H1 (cell line): ENCODE data around the gene GALNT5. TPM values are rescaled to one million over a fixed set of nuclear protein-coding genes. Genes with fewer than 3 reads are reported as not detected.

Experiments used
- CTCF ChIA-PET: fragments of 300-600 bp; sonication (Branson Sonifier 250); formaldehyde crosslinking; loops from one replicate; lab custom pipeline; 2021; ENCODE audit not compliant: partially characterized antibody; lab: Charles Lee
- POLR2A ChIA-PET: fragments of 300-600 bp; sonication (Branson Sonifier 250); formaldehyde crosslinking; loops from one replicate; lab custom pipeline; 2021; ENCODE audit warnings: inconsistent platforms; ENCODE audit not compliant: partially characterized antibody; lab: Charles Lee
- DNase-seq, 2 experiments: peaks; one replicate each; pipeline versions ENCODE4 v3.0.0 to v3.0.0-alpha.2; 2010 to 2022; ENCODE audit warnings: low spot score in 2 of 2, low read depth in 1 of 2, mixed read lengths in 1 of 2
- FAIRE-seq: peaks from 2 replicates; lab custom pipeline; 2011; peaks lifted over from hg19 to GRCh38; lab: Jason Lieb, UNC
- H2AFZ ChIP-seq: 2 replicates; pipeline ENCODE4 v1.8.1; 2012; ENCODE audit warnings: low read length, inconsistent platforms
- H2AK5ac ChIP-seq: 2 replicates; pipeline ENCODE4 v1.6.1; 2013; ENCODE audit warnings: low read depth, low read length
- H2BK120ac ChIP-seq: replicated peaks from 2 replicates; pipeline ENCODE3; 2013; ENCODE audit warnings: low read depth, low read length, inconsistent platforms
- H2BK12ac ChIP-seq: 2 replicates; pipeline ENCODE4 v1.6.1; 2013; ENCODE audit warnings: low read depth, low read length
- H2BK15ac ChIP-seq: 2 replicates; pipeline ENCODE4 v1.6.1; 2013; ENCODE audit warnings: low read length
- H2BK20ac ChIP-seq: 2 replicates; pipeline ENCODE4 v1.6.1; 2013; ENCODE audit warnings: low read length
- H2BK5ac ChIP-seq: 2 replicates; pipeline ENCODE4 v1.6.1; 2013; ENCODE audit warnings: low read depth, low read length
- H3K14ac ChIP-seq: 2 replicates; pipeline ENCODE4 v1.6.1; 2013; ENCODE audit warnings: inconsistent platforms; ENCODE audit not compliant: insufficient read length
- H3K18ac ChIP-seq: 2 replicates; pipeline ENCODE4 v1.6.1; 2013; ENCODE audit warnings: low read length; ENCODE audit errors: extremely low read depth
- H3K23ac ChIP-seq: 2 replicates; pipeline ENCODE4 v1.6.1; 2013; ENCODE audit warnings: inconsistent platforms; ENCODE audit not compliant: insufficient read length
- H3K23me2 ChIP-seq: 2 replicates; pipeline ENCODE4 v1.6.1; 2013; ENCODE audit warnings: low read depth, low read length
- H3K27ac ChIP-seq: 2 replicates; pipeline ENCODE4 v1.6.1; 2011; ENCODE audit warnings: low read depth, low read length, inconsistent platforms
- H3K27me3 ChIP-seq, 4 experiments: replicated peaks in 1 of 4; 1 replicate in 1 of 4; 2 replicates in 3 of 4; pipeline versions ENCODE4 v1.6.1 to v1.8.1; 2011 to 2013; ENCODE audit warnings: low read length in 3 of 4, mild to moderate bottlenecking in 3 of 4, inconsistent platforms in 2 of 4, mixed read lengths in 2 of 4, moderate library complexity in 1 of 4; ENCODE audit not compliant: control insufficient read depth in 3 of 4, insufficient read depth in 3 of 4; ENCODE audit errors: extremely low read depth in 1 of 4
- H3K36me3 ChIP-seq, 4 experiments: 2 replicates each; pipeline versions ENCODE4 v1.6.1 to v1.8.1; 2011 to 2013; ENCODE audit warnings: mild to moderate bottlenecking in 4 of 4, low read length in 3 of 4, moderate library complexity in 2 of 4, control low read depth in 1 of 4, inconsistent platforms in 1 of 4; ENCODE audit not compliant: insufficient read depth in 4 of 4, control insufficient read depth in 2 of 4
- H3K4ac ChIP-seq: replicated peaks from 2 replicates; pipeline ENCODE3; 2013; ENCODE audit warnings: low read length, low read depth, mixed read lengths, inconsistent platforms; ENCODE audit not compliant: insufficient read length
- H3K4me1 ChIP-seq, 4 experiments: replicated peaks in 1 of 4; 1 replicate in 1 of 4; 2 replicates in 3 of 4; pipeline versions ENCODE4 v1.6.1 to v1.8.1; 2011 to 2013; ENCODE audit warnings: low read length in 3 of 4, inconsistent platforms in 2 of 4, mixed read lengths in 1 of 4; ENCODE audit not compliant: insufficient read depth in 4 of 4, control insufficient read depth in 3 of 4
- H3K4me2 ChIP-seq, 2 experiments: 2 replicates each; pipeline versions ENCODE4 v1.6.1 to v1.8.1; 2011 to 2013; ENCODE audit warnings: low read depth in 2 of 2, low read length in 2 of 2, control low read depth in 1 of 2, inconsistent platforms in 1 of 2, mild to moderate bottlenecking in 1 of 2; ENCODE audit not compliant: insufficient read depth in 1 of 2
- H3K4me3 ChIP-seq, 4 experiments: fragments of 200-600, 300-600 bp in 1 of 4; sonication (generic), shearing (Covaris generic), sonication (Bioruptor Twin) in 1 of 4; 2 replicates each; pipeline versions ENCODE4 v1.5.1 to v1.8.1; 2011 to 2016; ENCODE audit warnings: low read length in 4 of 4, low read depth in 3 of 4, control low read depth in 2 of 4, inconsistent platforms in 2 of 4, mild to moderate bottlenecking in 2 of 4, mixed read lengths in 1 of 4, moderate library complexity in 1 of 4; ENCODE audit not compliant: insufficient read depth in 2 of 4; ENCODE audit errors: extremely low read depth in 1 of 4
- H3K56ac ChIP-seq: replicated peaks from 2 replicates; pipeline ENCODE3; 2013; ENCODE audit warnings: low read depth, mild to moderate bottlenecking, mixed read lengths, low read length, inconsistent platforms; ENCODE audit not compliant: insufficient read length
- H3K79me1 ChIP-seq: 2 replicates; pipeline ENCODE4 v1.6.1; 2013; ENCODE audit warnings: low read depth, low read length, control low read depth
- H3K79me2 ChIP-seq, 2 experiments: 2 replicates each; pipeline versions ENCODE4 v1.6.1 to v1.8.1; 2012 to 2013; ENCODE audit warnings: low read length in 2 of 2, mild to moderate bottlenecking in 2 of 2, inconsistent platforms in 1 of 2; ENCODE audit not compliant: insufficient read depth in 2 of 2, control insufficient read depth in 1 of 2
- H3K9ac ChIP-seq, 4 experiments: replicated peaks in 1 of 4; 1 replicate in 1 of 4; 2 replicates in 3 of 4; pipeline versions ENCODE4 v1.6.1 to v1.8.1; 2011 to 2013; ENCODE audit warnings: low read depth in 3 of 4, low read length in 3 of 4, control low read depth in 2 of 4, mild to moderate bottlenecking in 2 of 4, moderate library complexity in 2 of 4, inconsistent platforms in 1 of 4; ENCODE audit errors: extremely low read depth in 1 of 4
- H3K9me3 ChIP-seq, 2 experiments: 2 replicates each; pipeline versions ENCODE4 v1.6.1 to v1.8.1; 2012 to 2013; ENCODE audit warnings: mild to moderate bottlenecking in 2 of 2, moderate library complexity in 2 of 2, control low read depth in 1 of 2, inconsistent platforms in 1 of 2, low read depth in 1 of 2, low read length in 1 of 2, mixed read lengths in 1 of 2; ENCODE audit not compliant: insufficient read depth in 2 of 2
- H4K20me1 ChIP-seq, 2 experiments: replicated peaks in 1 of 2; 2 replicates each; pipeline versions ENCODE3 to v1.8.1; 2011 to 2013; ENCODE audit warnings: inconsistent platforms in 2 of 2, low read length in 2 of 2, mild to moderate bottlenecking in 1 of 2; ENCODE audit not compliant: insufficient read depth in 2 of 2, control insufficient read depth in 1 of 2
- H4K5ac ChIP-seq: 2 replicates; pipeline ENCODE4 v1.6.1; 2013; ENCODE audit warnings: low read length, low read depth, mixed read lengths, inconsistent platforms; ENCODE audit not compliant: insufficient read length
- H4K8ac ChIP-seq: 2 replicates; pipeline ENCODE4 v1.8.0; 2013; ENCODE audit warnings: mild to moderate bottlenecking, moderate library complexity, low read length, inconsistent platforms; ENCODE audit not compliant: insufficient read depth; ENCODE audit errors: extremely low read depth
- H4K91ac ChIP-seq: replicated peaks from 2 replicates; pipeline ENCODE3; 2013; ENCODE audit warnings: low read length, mixed read lengths, inconsistent platforms; ENCODE audit not compliant: insufficient read length
- ASH2L ChIP-seq: fragments of 200-600, 300-600 bp; sonication (generic); IDR thresholded peaks from one replicate; pipeline ENCODE4 v1.7.1; 2017; ENCODE audit warnings: low read length
- BACH1 ChIP-seq: IDR thresholded peaks from 2 replicates; pipeline ENCODE4 v1.6.1; 2012; ENCODE audit warnings: low read length, improper control_type of control experiment
- RNF2 ChIP-seq: fragments of 200-900, 300-1000 bp; sonication (generic); IDR thresholded peaks from 2 replicates; pipeline ENCODE4 v1.7.1; 2016; ENCODE audit warnings: borderline replicate concordance, low read depth, mild to moderate bottlenecking, antibody characterized with exemption, low read length; ENCODE audit not compliant: poor library complexity, severe bottlenecking; ENCODE audit errors: missing control alignments
- SP1 ChIP-seq: IDR thresholded peaks from 2 replicates; pipeline ENCODE4 v1.6.1; 2011; ENCODE audit warnings: low read depth, low read length
- TCF12 ChIP-seq: IDR thresholded peaks from 2 replicates; pipeline ENCODE4 v1.6.1; 2011; ENCODE audit warnings: low read depth, mild to moderate bottlenecking, low read length
- TEAD4 ChIP-seq: IDR thresholded peaks from 2 replicates; pipeline ENCODE4 v1.6.1; 2012; ENCODE audit warnings: low read depth, low read length, inconsistent platforms, mixed read lengths
- WGBS, 2 experiments: shearing (Covaris generic) in 1 of 2; methylation state at CpG; one replicate each; pipeline versions ENCODE4 v1.1.6 to v1.1.7; 2013 to 2015; ENCODE audit warnings: low lambda C conversion rate in 2 of 2, mixed read lengths in 2 of 2, inconsistent platforms in 1 of 2, low coverage in 1 of 2, missing lambda C conversion rate in 1 of 2; ENCODE audit not compliant: insufficient replicate concordance in 2 of 2, insufficient coverage in 1 of 2, insufficient read length in 1 of 2; ENCODE audit errors: extremely low coverage in 1 of 2, missing lambda C conversion rate in 1 of 2; 5-methylcytosine and 5-hydroxymethylcytosine counted together
- polyA plus RNA-seq, 7 experiments: library from polyadenylated mRNA; depleted of rRNA in 3 of 7; stranded (reverse) in 5 of 7; unstranded in 2 of 7; fragments of >200 nt in 5 of 7; fragments of 200-250 nt in 2 of 7; gene quantifications; 1 replicate in 5 of 7; 2 replicates in 1 of 7; 4 replicates in 1 of 7; pipeline versions ENCODE4 v1.2.1 to v1.2.3, GENCODE V29; 2011 to 2013; ENCODE audit warnings: missing spikeins in 2 of 7, mixed read lengths in 2 of 7
- total RNA-seq: library from RNA; stranded (reverse); fragmentation: NEBNext Ultra II Directional; extraction: Animal tissue kit (Norgen Biotek cat#: 25700); gene quantifications from 2 replicates; pipeline ENCODE4 v1.2.1, GENCODE V29; 2021
- TF ChIP-seq, protein P1 (sequence below): IDR thresholded peaks from 2 replicates; pipeline ENCODE4 v1.6.1; 2011; ENCODE audit warnings: low read depth, mild to moderate bottlenecking, low read length; ENCODE audit not compliant: insufficient read depth
- TF ChIP-seq, protein P2 (sequence below): IDR thresholded peaks from 2 replicates; pipeline ENCODE4 v1.6.1; 2011; ENCODE audit warnings: low read length, improper control_type of control experiment

The GALNT5 gene
- total and polyA plus RNA-seq, 2 of the 8 experiments (the other 6 are each of a cell fraction or from before 2014, with no cell fraction given), result 0.02 to 0.06 TPM

DNA sequence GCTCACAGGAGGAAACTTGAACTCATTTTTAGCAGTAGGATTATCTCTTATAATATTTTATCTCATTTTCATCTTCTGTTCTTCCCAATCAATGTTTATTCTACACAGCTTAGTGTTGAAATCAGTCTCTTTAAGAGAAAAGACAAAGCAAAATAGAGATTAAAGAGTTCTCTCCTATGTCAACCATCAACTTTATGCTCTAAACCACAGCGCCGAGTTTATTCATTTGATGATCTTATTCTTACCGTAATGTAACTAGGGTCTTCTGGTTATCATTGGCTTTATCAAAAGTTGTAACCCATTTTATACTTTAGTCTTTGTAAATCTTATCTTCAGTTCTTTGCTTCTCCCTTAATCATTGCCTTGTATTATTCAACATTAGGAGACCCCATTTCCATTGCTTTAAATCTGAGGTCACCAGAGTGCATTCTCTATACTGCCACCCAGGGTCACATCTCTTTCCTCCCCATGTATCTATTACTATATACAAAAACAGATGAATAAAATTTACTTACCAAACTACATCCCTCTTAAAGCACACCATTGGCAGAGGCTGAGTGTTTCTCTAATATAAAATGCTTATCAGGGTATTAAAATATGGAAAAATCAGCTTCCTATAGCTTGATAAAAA lies 90.9 kb downstream of the GALNT5 start:
- Histone ChIP-seq H3K4me2 (no peak overlapping the region), H4K20me1 (no peaks in the 10 kb centered on the region), H3K79me1 (no peaks in the 10 kb centered on the region), H3K9me3 (peaks cover 12 to 21% of the 10 kb centered on the region in 2 experiments; a peak in 3 of 4 replicates), H4K8ac (no peak overlapping the region), H2BK20ac (no peak overlapping the region), H3K14ac (no peak overlapping the region), H4K5ac (no peak overlapping the region), H2BK120ac (no peak overlapping the region), H3K23me2 (no peaks in the 10 kb centered on the region), H2BK5ac (no peak overlapping the region), H3K4me3 (no peak overlapping the region), H3K27me3 (no peaks in the 10 kb centered on the region), H2AFZ (no peak overlapping the region), H3K23ac (no peak overlapping the region), H3K9ac (no peak overlapping the region), H2AK5ac (no peak overlapping the region), H3K56ac (no peak overlapping the region), H3K36me3 (no peaks in the 10 kb centered on the region), H4K91ac (no peak overlapping the region), H3K4me1 (peaks cover 0 to 10% (median 0%) of the 10 kb centered on the region in 4 experiments; a peak in 2 of 7 replicates), H2BK15ac (no peak overlapping the region), H3K4ac (no peak overlapping the region), H3K27ac (no peak overlapping the region), H3K79me2 (no peaks in the 10 kb centered on the region), H2BK12ac (no peak overlapping the region), H3K18ac (no peak overlapping the region)
- TF ChIP-seq BACH1, result no peak
- no peak for TF ChIP-seq TCF12
- TF ChIP-seq, protein P1, sequence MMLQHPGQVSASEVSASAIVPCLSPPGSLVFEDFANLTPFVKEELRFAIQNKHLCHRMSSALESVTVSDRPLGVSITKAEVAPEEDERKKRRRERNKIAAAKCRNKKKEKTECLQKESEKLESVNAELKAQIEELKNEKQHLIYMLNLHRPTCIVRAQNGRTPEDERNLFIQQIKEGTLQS, result no peak
- no peak for TF ChIP-seq RNF2
- TF ChIP-seq SP1, result no peak
- TF ChIP-seq, protein P2, sequence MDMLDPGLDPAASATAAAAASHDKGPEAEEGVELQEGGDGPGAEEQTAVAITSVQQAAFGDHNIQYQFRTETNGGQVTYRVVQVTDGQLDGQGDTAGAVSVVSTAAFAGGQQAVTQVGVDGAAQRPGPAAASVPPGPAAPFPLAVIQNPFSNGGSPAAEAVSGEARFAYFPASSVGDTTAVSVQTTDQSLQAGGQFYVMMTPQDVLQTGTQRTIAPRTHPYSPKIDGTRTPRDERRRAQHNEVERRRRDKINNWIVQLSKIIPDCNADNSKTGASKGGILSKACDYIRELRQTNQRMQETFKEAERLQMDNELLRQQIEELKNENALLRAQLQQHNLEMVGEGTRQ, result no peak
- TF ChIP-seq TEAD4, result no peak
- TF ChIP-seq ASH2L, result no peak
- no peak for DNase-seq
- ChIA-PET POLR2A (no interaction called here), CTCF (interaction anchor here (3.3 to 4.7 kb wide), 3 partner anchors 12 to 21 kb away, joined by 20 to 54 read pairs (median 47); partner anchors contain the start of gene ERMN)
- FAIRE-seq, result no peak
- WGBS, 2 experiments, result 95% methylated on average over 3 of the region's 3 CpGs; no CpG with 5 or more reads in 1 of the 2 experiments
